H1 (cell line): Measurements from ENCODE around the gene BRIP1. TPM values are rescaled to one million over a fixed set of nuclear protein-coding genes. Genes with fewer than 3 reads are reported as not detected.

Experiments
- POLR2A ChIP-seq, 2 experiments: IDR thresholded peaks; 1 replicate in 1 of 2; 2 replicates in 1 of 2; pipeline ENCODE4 v1.6.1; 2011; ENCODE audit warnings: low read depth in 2 of 2, low read length in 2 of 2, mild to moderate bottlenecking in 2 of 2; ENCODE audit errors: control extremely low read depth in 1 of 2
- POLR2AphosphoS5 ChIP-seq: IDR thresholded peaks from 2 replicates; pipeline ENCODE4 v1.6.1; 2011; ENCODE audit warnings: low read depth, low read length
- polyA plus RNA-seq, 7 experiments: library from polyadenylated mRNA; depleted of rRNA in 3 of 7; stranded (reverse) in 5 of 7; unstranded in 2 of 7; fragments of >200 nt in 5 of 7; fragments of 200-250 nt in 2 of 7; gene quantifications; 1 replicate in 5 of 7; 2 replicates in 1 of 7; 4 replicates in 1 of 7; pipeline versions ENCODE4 v1.2.1 to v1.2.3, GENCODE V29; 2011 to 2013; ENCODE audit warnings: missing spikeins in 2 of 7, mixed read lengths in 2 of 7
- total RNA-seq: library from RNA; stranded (reverse); fragmentation: NEBNext Ultra II Directional; extraction: Animal tissue kit (Norgen Biotek cat#: 25700); gene quantifications from 2 replicates; pipeline ENCODE4 v1.2.1, GENCODE V29; 2021

The BRIP1 gene
- total and polyA plus RNA-seq, 2 of the 8 experiments (the other 6 are each of a cell fraction or from before 2014, with no cell fraction given), result 5.8 to 19.2 TPM

- no peak for TF ChIP-seq POLR2AphosphoS5
- TF ChIP-seq POLR2A (IDR thresholded peaks at IDR 0.05; ENCODE audit: control extremely low read depth in 1 of 2, low read depth in 2 of 2, low read length in 2 of 2), result no peak
Measured at GRCh38 chr17:61872099-61872498, 8.8 kb upstream of the BRIP1 start (continued).
